Prostate gland (tissue), 2 donors: ENCODE results near the gene CTNNA1. TPM values are rescaled to one million over a fixed set of nuclear protein-coding genes. Genes with fewer than 3 reads are reported as not detected.

Experiments
- DNase-seq: peaks from one replicate; pipeline ENCODE4 v3.0.0-alpha.2; 2019; ENCODE audit warnings: low spot score
- H3K27ac ChIP-seq, 2 donors: fragments of 200-600 bp; sonication (generic); 2 replicates each; pipeline ENCODE4 v1.5.1; 2017 to 2019
- H3K27me3 ChIP-seq: fragments of 200-600 bp; sonication (generic); replicated peaks from 2 replicates; pipeline ENCODE4 v1.5.1; 2019; ENCODE audit not compliant: insufficient read depth
- H3K36me3 ChIP-seq, 2 donors: fragments of 200-600 bp; sonication (generic); 1 replicate in 1 of 2; 2 replicates in 1 of 2; pipeline versions ENCODE4 v1.5.1 to v1.8.1; 2017 to 2019
- H3K4me1 ChIP-seq: fragments of 200-600 bp; sonication (generic); replicated peaks from 2 replicates; pipeline ENCODE4 v1.5.1; 2019
- H3K4me3 ChIP-seq, 2 donors: fragments of 200-600 bp; sonication (generic); 2 replicates each; pipeline ENCODE4 v1.5.1; 2017 to 2019
- H3K9me3 ChIP-seq: fragments of 200-600 bp; sonication (generic); 2 replicates; pipeline ENCODE4 v1.5.1; 2017
- CTCF ChIP-seq, 4 experiments: fragments of 200-600 bp in 2 of 4; fragments of 450-650 bp in 2 of 4; sonication (generic) in 2 of 4; IDR thresholded peaks; 1 replicate in 3 of 4; 2 replicates in 1 of 4; pipeline ENCODE4 v1.5.1; 2016 to 2019; ENCODE audit warnings: antibody characterized with exemption in 4 of 4, mild to moderate bottlenecking in 2 of 4, moderate library complexity in 2 of 4
- POLR2A ChIP-seq: fragments of 450-650 bp; IDR thresholded peaks from one replicate; pipeline ENCODE4 v1.6.1; 2016; ENCODE audit warnings: antibody characterized with exemption, mild to moderate bottlenecking
- POLR2AphosphoS5 ChIP-seq: sonication (generic); formaldehyde crosslinking; IDR thresholded peaks from one replicate; pipeline ENCODE4 v1.6.1; 2017; ENCODE audit warnings: antibody characterized with exemption
- WGBS: methylation state at CpG from one replicate; pipeline ENCODE4 v1.1.5; 2018; 5-methylcytosine and 5-hydroxymethylcytosine counted together
- intact Hi-C: fragments of 100-400 bp; cut with DNase I; formaldehyde crosslinking; loops from one replicate; pipeline ENCODE4 v1.14.2; 2022
- total RNA-seq, 2 donors: library from RNA; depleted of rRNA; stranded (reverse); fragments of >200 nt; gene quantifications; one replicate each; pipeline ENCODE4 v1.1.0, GENCODE V29; 2016

Gene CTNNA1
- total RNA-seq, 2 donors from 2014 or later = 210 to 212 TPM

- intact Hi-C loops = no loop called here
- TF ChIP-seq POLR2A (no peak), POLR2AphosphoS5 (no peak), CTCF (IDR thresholded peaks at IDR 0.05) (no peak)
- no peaks in the 10 kb centered on the region for H3K27me3 ChIP-seq
- H3K4me3 ChIP-seq = no peak overlapping the region
- no peaks in the 10 kb centered on the region for H3K9me3 ChIP-seq
- no peak overlapping the region for H3K27ac ChIP-seq
- H3K4me1 ChIP-seq = no peaks in the 10 kb centered on the region
- H3K36me3 ChIP-seq = no peaks in the 10 kb centered on the region
- 87% methylated on average over 10 of the region's 10 CpGs for WGBS
- no peak for DNase-seq
Observed at GRCh38 chr5:138903130-138903775, 150.0 kb downstream of the CTNNA1 start.

- TF ChIP-seq POLR2A = no peak
- TF ChIP-seq CTCF (IDR thresholded peaks at IDR 0.05) = no peak
- no peak for TF ChIP-seq POLR2AphosphoS5
- Histone ChIP-seq H3K4me3 (no peak overlapping the region), H3K36me3 (no peaks in the 10 kb centered on the region), H3K4me1 (no peaks in the 10 kb centered on the region), H3K9me3 (no peaks in the 10 kb centered on the region), H3K27ac (no peak overlapping the region), H3K27me3 (no peaks in the 10 kb centered on the region)
- intact Hi-C loops = no loop called here
- DNase-seq = no peak
- WGBS = 100% methylated on average over 1 of the region's 1 CpG
Observed at GRCh38 chr5:138905541-138905940, 152.3 kb downstream of the CTNNA1 start.

- DNase-seq = no peak
- 97% methylated on average over 2 of the region's 2 CpGs for WGBS
- Histone ChIP-seq H3K9me3 (no peaks in the 10 kb centered on the region), H3K4me1 (no peaks in the 10 kb centered on the region), H3K36me3 (no peaks in the 10 kb centered on the region), H3K27me3 (no peaks in the 10 kb centered on the region), H3K4me3 (no peak overlapping the region), H3K27ac (no peak overlapping the region)
- intact Hi-C loops = no loop called here
- TF ChIP-seq POLR2AphosphoS5 (no peak), POLR2A (no peak), CTCF (IDR thresholded peaks at IDR 0.05) (no peak)
Observed at GRCh38 chr5:138909734-138910133, 156.5 kb downstream of the CTNNA1 start.

- intact Hi-C loops = no loop called here
- Histone ChIP-seq H3K27me3 (no peaks in the 10 kb centered on the region), H3K4me1 (no peaks in the 10 kb centered on the region), H3K27ac (no peak overlapping the region), H3K9me3 (no peaks in the 10 kb centered on the region), H3K4me3 (no peak overlapping the region), H3K36me3 (no peaks in the 10 kb centered on the region)
- no peak for DNase-seq
- 89% methylated on average over 7 of the region's 7 CpGs for WGBS
- TF ChIP-seq POLR2A = no peak
- no peak for TF ChIP-seq POLR2AphosphoS5
- TF ChIP-seq CTCF (IDR thresholded peaks at IDR 0.05) = no peak
Observed at GRCh38 chr5:138910546-138911185, 157.4 kb downstream of the CTNNA1 start.

- DNase-seq = no peak
- H3K27ac ChIP-seq = no peak overlapping the region
- H3K9me3 ChIP-seq = no peaks in the 10 kb centered on the region
- no peaks in the 10 kb centered on the region for H3K4me1 ChIP-seq
- H3K36me3 ChIP-seq = no peaks in the 10 kb centered on the region
- intact Hi-C loops = no loop called here
- H3K27me3 ChIP-seq = no peaks in the 10 kb centered on the region
- H3K4me3 ChIP-seq = no peak overlapping the region
- TF ChIP-seq POLR2AphosphoS5 = no peak
- no peak for TF ChIP-seq POLR2A
- TF ChIP-seq CTCF (IDR thresholded peaks at IDR 0.05) = no peak
Observed at GRCh38 chr5:138911441-138911840, 158.2 kb downstream of the CTNNA1 start.
